Measurements from ENCODE around the gene KLRF1.

DNA sequence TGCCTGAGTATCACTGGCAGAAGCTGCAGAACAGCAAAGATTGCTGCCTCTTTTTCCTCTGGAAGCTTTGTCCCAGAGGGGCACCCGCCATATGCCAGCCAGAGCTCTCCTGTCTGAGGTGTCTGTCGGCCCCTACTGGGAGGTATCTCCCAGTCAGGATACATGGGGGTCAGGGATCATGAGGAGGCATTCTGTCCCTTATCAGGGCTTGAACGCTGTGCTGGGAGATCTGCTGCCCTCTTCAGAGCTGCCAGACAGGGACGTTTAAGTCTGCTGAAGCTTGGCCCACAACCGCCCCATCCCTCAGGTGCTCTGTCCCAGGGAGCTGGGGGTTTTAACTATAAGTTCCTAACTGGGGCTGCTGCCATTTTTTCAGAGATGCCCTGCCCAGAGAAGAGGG, 21.6 kb downstream of the KLRF1 start:
- TF ChIP-seq, protein P1, sequence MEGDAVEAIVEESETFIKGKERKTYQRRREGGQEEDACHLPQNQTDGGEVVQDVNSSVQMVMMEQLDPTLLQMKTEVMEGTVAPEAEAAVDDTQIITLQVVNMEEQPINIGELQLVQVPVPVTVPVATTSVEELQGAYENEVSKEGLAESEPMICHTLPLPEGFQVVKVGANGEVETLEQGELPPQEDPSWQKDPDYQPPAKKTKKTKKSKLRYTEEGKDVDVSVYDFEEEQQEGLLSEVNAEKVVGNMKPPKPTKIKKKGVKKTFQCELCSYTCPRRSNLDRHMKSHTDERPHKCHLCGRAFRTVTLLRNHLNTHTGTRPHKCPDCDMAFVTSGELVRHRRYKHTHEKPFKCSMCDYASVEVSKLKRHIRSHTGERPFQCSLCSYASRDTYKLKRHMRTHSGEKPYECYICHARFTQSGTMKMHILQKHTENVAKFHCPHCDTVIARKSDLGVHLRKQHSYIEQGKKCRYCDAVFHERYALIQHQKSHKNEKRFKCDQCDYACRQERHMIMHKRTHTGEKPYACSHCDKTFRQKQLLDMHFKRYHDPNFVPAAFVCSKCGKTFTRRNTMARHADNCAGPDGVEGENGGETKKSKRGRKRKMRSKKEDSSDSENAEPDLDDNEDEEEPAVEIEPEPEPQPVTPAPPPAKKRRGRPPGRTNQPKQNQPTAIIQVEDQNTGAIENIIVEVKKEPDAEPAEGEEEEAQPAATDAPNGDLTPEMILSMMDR (IDR thresholded peaks at IDR 0.05; ENCODE audit: low read length): no peak
- no peak for TF ChIP-seq EZH2 (IDR thresholded peaks at IDR 0.05; ENCODE audit: borderline replicate concordance, low read length)

Data from OCI-LY1 (cell line).